GM13976 (cell line): ENCODE data around the gene TEAD2.
"Not testable (repeated sequence)": the region's sequence is repeated elsewhere in the genome, so short reads cannot be mapped to it uniquely, and the experiment has no call there.

ENCODE experiments used
- DNase-seq: peaks from one replicate; pipeline ENCODE4 v3.0.0; 2012; ENCODE audit warnings: low spot score
- CTCF ChIP-seq: IDR thresholded peaks from 2 replicates; pipeline ENCODE4 v1.5.1; 2012; ENCODE audit warnings: borderline replicate concordance, mild to moderate bottlenecking; ENCODE audit not compliant: insufficient read depth; ENCODE audit errors: extremely low read depth, missing control alignments, control extremely low read depth
- in situ Hi-C: fragments of 300-500 bp; cut with MboI; formaldehyde crosslinking; loops from one replicate; pipeline ENCODE4 v1.12.0; 2022; ENCODE audit warnings: low sequenced_read_pairs, mixed read lengths, inconsistent platforms; ENCODE audit not compliant: unreplicated experiment

Gene TEAD2

GRCh38 chr19:49328741-49329140, 33.5 kb downstream of the TEAD2 start:
- in situ Hi-C loops: no loop called here
- no peak for TF ChIP-seq CTCF

GRCh38 chr19:49327878-49328544, 34.2 kb downstream of the TEAD2 start:
- in situ Hi-C loops: no loop called here
- DNase-seq: peak; percentile 63
- TF ChIP-seq CTCF: peak; percentile 36

More at GRCh38 chr19:49328741-49329140, 33.5 kb downstream of the TEAD2 start:
- no peak for DNase-seq

- TF ChIP-seq CTCF: no peak
- peak; percentile 77 for DNase-seq
- in situ Hi-C loops: no loop called here
Measured at GRCh38 chr19:49326165-49326704, 36.0 kb downstream of the TEAD2 start.

- DNase-seq, in situ Hi-C loops: not testable (repeated sequence)
Measured at GRCh38 chr19:49325756-49326155, 36.5 kb downstream of the TEAD2 start.

GRCh38 chr19:49324801-49325576, 37.2 kb downstream of the TEAD2 start, which contains the start of gene SLC6A16:
Gene SLC6A16, minus strand, starts transcription at chr19:49325191. Its CDS starts 13,844 bp downstream, at chr19:49311347.
- no peak for TF ChIP-seq CTCF
- in situ Hi-C loops: no loop called here
- no peak for DNase-seq

GRCh38 chr19:49318296-49318695, 43.9 kb downstream of the TEAD2 start:
- TF ChIP-seq CTCF: no peak
- in situ Hi-C loops: no loop called here
- no peak for DNase-seq

- no peak for TF ChIP-seq CTCF
- no peak for DNase-seq
- in situ Hi-C loops: no loop called here
Measured at GRCh38 chr19:49316284-49316683, 45.9 kb downstream of the TEAD2 start.
